Measurements from ENCODE around the gene SIGLEC10.
"Not testable (repeated sequence)": the region's sequence is repeated elsewhere in the genome, so short reads cannot be mapped to it uniquely, and the experiment has no call there.

The SIGLEC10 gene

DNA sequence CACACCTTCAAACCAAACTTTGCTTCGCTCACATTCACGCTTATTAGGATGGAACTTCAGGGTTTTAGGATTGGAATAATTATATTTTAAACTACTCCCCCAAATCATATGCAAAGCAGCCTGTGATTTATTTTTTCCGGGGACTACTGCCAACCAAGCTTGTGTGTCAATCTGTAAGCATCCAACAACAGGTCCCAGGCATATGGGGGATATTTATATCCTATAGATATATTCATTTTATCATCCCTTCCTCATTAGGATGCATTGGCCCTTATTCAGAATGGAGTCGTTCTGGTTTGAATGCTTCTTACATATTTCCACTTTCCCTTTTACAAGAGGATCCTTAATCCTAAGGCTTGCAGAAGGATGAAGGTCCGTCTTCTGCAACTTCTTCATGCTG is 18.2 kb downstream of the SIGLEC10 start:
- no peak for DNase-seq (ENCODE audit: low read depth)
- H3K4me3 ChIP-seq (ENCODE audit: low read length), result no peak overlapping the region
- TF ChIP-seq, protein P1, sequence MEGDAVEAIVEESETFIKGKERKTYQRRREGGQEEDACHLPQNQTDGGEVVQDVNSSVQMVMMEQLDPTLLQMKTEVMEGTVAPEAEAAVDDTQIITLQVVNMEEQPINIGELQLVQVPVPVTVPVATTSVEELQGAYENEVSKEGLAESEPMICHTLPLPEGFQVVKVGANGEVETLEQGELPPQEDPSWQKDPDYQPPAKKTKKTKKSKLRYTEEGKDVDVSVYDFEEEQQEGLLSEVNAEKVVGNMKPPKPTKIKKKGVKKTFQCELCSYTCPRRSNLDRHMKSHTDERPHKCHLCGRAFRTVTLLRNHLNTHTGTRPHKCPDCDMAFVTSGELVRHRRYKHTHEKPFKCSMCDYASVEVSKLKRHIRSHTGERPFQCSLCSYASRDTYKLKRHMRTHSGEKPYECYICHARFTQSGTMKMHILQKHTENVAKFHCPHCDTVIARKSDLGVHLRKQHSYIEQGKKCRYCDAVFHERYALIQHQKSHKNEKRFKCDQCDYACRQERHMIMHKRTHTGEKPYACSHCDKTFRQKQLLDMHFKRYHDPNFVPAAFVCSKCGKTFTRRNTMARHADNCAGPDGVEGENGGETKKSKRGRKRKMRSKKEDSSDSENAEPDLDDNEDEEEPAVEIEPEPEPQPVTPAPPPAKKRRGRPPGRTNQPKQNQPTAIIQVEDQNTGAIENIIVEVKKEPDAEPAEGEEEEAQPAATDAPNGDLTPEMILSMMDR (conservative IDR thresholded peaks at IDR 0.05; ENCODE audit: low read depth, low read length), result no peak

DNA sequence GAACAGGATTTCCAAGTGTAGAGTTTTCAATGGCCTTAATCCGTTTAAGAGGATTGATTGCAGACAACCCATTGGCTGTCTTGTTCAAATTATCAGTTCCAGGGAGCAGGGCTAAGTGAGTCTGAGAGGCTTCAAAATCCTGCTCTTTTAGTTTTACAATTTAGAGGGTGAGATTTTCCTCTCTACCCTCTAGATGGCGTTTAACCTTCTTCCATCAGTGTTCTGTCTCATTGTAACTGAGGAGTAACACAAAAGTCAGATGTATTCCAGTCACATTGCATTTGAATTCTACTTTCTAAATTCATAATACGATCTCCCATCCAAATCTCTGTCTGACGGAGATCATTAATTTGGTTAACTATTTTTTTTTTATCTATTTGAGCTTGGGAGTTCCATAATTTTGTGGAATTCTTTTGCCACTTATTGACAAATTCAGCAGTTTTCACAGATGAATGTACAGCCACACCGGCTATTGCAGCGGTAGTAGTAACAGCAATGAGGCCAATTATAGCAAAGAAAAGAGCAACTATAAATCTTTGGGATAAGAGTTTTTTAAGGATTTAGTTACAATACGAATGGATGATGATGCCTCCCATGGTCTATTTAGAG is 19.2 kb downstream of the SIGLEC10 start:
- H3K4me3 ChIP-seq (ENCODE audit: low read length), result no peak overlapping the region
- DNase-seq (ENCODE audit: low read depth), result no peak
- TF ChIP-seq, protein P1 (conservative IDR thresholded peaks at IDR 0.05; ENCODE audit: low read depth, low read length), result peak; percentile 66

DNA sequence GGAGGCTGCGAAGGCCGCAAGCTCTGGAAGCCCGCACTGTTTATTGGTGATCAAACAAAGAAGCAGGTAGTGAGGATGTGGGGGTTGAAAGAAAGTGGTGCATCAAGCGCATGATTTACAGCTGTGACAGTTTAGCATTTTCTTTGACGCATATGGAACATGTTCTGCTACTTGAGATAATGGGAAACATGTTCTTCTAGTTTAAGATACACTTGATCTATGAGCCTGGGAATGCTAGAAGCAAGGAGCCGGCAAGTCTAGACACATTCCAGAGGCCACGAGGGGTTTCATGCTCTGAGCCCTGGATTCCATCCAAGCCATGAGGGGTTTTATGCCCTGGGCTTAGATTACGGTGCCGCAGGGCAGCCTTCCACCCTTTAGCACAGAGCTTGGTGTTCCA is 20.0 kb downstream of the SIGLEC10 start:
- not testable (repeated sequence) for DNase-seq (ENCODE audit: low read depth); H3K4me3 ChIP-seq (ENCODE audit: low read length)

DNA sequence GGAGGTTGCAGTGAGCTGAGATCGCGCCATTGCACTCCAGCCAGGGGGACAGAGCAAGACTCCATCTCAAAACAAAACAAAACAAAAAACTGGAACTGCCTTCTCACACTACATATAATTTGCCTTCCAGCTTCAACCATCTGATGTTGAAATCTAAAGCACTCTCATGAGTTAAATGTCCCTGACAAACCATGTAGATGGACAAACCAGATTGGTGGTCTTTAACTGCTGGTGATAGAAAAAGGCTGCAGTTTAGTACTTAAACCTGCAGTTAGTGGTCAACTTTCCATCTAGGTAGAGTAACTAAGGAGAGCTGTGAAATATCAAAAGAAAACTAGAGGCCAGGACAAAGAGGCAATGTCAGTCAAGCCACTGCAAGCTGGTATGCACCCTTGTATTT is 21.3 kb downstream of the SIGLEC10 start:
- H3K4me3 ChIP-seq (ENCODE audit: low read length), result no peak overlapping the region
- DNase-seq (ENCODE audit: low read depth), result no peak
- TF ChIP-seq, protein P1 (conservative IDR thresholded peaks at IDR 0.05; ENCODE audit: low read depth, low read length), result no peak

DNA sequence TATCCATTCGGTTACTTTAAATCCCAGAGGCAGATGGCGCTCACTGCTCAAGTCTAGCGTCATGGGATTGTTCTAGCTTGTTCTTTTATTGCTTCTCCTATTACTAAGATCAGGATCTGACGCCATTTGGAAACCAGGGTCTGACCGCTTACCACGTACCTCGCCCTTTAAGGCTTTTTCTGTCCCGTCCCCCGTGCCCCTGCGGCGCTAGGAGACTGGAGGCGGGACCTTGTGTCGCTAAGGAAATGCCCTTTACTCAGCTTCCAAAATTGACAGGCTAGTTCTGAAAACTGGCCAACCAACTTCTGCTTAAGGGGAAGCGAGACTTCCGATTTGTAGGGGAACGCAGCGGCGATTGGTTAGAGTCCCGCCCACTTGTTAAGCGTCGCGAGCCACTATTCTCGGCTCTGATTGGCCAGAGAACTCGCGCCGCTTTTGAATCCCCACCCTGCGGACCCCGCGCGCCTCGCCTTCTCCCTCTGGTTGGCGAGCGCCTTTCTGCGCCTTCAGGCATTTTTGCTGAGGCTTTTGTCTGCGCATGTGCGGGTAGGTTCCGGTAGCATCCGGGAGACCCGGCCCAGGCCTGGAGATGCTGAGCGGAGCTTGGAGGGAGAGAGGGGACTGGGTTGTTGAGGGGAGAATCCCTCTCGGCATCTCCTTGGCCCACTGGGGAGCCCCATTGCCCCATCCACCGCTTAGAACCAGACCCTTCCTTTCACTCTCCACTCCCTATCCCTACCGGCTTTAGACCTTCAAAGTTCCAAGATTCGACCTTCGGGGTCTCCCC is 23.2 kb downstream of the SIGLEC10 start:
- peak; percentile 94 for DNase-seq (ENCODE audit: low read depth)
- TF ChIP-seq, protein P1 (conservative IDR thresholded peaks at IDR 0.05; ENCODE audit: low read depth, low read length), result no peak
- H3K4me3 ChIP-seq (ENCODE audit: low read length), result peak overlapping the region; percentile 55

GRCh38 chr19:51392701-51393100 is 24.7 kb downstream of the SIGLEC10 start:
- no peak for DNase-seq (ENCODE audit: low read depth)
- TF ChIP-seq, protein P1 (conservative IDR thresholded peaks at IDR 0.05; ENCODE audit: low read depth, low read length), result no peak
- no peak overlapping the region for H3K4me3 ChIP-seq (ENCODE audit: low read length)

DNA sequence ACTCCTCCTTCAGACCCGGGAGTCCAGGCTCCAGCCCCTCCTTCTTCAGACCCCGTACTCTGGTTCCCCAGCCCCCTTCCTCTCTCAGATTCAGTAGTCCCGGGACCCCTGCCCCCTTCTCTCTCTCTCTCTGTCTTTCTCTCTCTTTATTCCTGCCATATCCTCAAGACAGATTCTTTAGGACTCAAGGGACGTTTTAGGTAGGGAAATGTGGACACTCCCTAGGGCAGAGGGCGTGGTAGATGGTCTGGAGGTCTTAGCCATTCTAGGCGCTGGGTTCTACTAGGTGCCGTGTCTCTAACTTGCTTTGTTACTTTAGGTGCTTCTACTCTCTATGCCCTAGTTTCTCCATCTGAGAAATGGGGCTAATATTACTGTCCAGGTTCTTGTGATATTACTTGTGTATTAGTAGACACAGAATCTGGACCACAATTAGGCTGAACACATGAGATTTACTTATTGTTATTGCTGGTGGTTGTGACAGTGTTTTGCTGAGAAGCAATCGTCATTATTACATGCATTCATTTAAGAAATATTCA is 26.3 kb downstream of the SIGLEC10 start:
- TF ChIP-seq, protein P1 (conservative IDR thresholded peaks at IDR 0.05; ENCODE audit: low read depth, low read length), result no peak

More for the DNA sequence above, 26.3 kb downstream of the SIGLEC10 start:
- no peak overlapping the region for H3K4me3 ChIP-seq (ENCODE audit: low read length)
- no peak for DNase-seq (ENCODE audit: low read depth)

Data from retinal pigment epithelial cell (primary cell).